Activated B cell treated with CpG ODN at 0.5 μM for 24 hours (primary cell): ENCODE measurements around the gene GLT1D1. TPM values are rescaled to one million over a fixed set of nuclear protein-coding genes. Genes with fewer than 3 reads are reported as not detected.

Source experiments
- ATAC-seq: fragments of 200-7000 bp; cut with Tn5 transposase; one replicate; pipeline ENCODE4 v1.10.0; 2021; ENCODE audit warnings: low read depth, mild to moderate bottlenecking, moderate library complexity
- CTCF ChIA-PET: fragments of 350-600 bp; sonication (Branson Sonifier 250); formaldehyde crosslinking; loops from one replicate; lab custom pipeline; 2021; ENCODE audit warnings: antibody characterized with exemption; lab: Charles Lee
- POLR2A ChIA-PET: fragments of 350-600 bp; sonication (Branson Sonifier 250); formaldehyde crosslinking; loops from one replicate; lab custom pipeline; 2021; ENCODE audit warnings: antibody characterized with exemption; lab: Charles Lee
- DNase-seq: peaks from one replicate; pipeline ENCODE4 v3.0.0; 2022
- H3K27ac Mint-ChIP-seq: one replicate; pipeline ENCODE4 v1.8.0; 2020; ENCODE audit warnings: mixed read lengths
- H3K27me3 Mint-ChIP-seq: one replicate; pipeline ENCODE4 v1.8.0; 2021; ENCODE audit warnings: mixed read lengths
- H3K36me3 Mint-ChIP-seq: one replicate; pipeline ENCODE4 v1.8.0; 2021; ENCODE audit warnings: low read depth, mixed read lengths
- H3K4me1 Mint-ChIP-seq: one replicate; pipeline ENCODE4 v1.8.0; 2021; ENCODE audit warnings: mixed read lengths
- H3K4me3 Mint-ChIP-seq: one replicate; pipeline ENCODE4 v1.8.0; 2020; ENCODE audit warnings: mild to moderate bottlenecking, mixed read lengths
- H3K9me3 Mint-ChIP-seq: one replicate; pipeline ENCODE4 v1.8.0; 2020; ENCODE audit warnings: mixed read lengths
- CTCF ChIP-seq: fragments of 200-600 bp; IDR thresholded peaks from one replicate; pipeline ENCODE4 v1.8.0; 2022; ENCODE audit warnings: antibody characterized with exemption, mild to moderate bottlenecking
- intact Hi-C: fragments of 100-400 bp; cut with micrococcal nuclease; formaldehyde crosslinking; loops from one replicate; pipeline ENCODE4 v1.15.1; 2024
- total RNA-seq: library from RNA; stranded (reverse); gene quantifications from 2 replicates; pipeline ENCODE4 v1.2.3, GENCODE V29; 2022

Gene GLT1D1
- total RNA-seq, 1 donor from 2014 or later: not detected

GRCh38 chr12:128982933-128983332 lies 129.7 kb downstream of the GLT1D1 start:
- H3K27ac Mint-ChIP-seq: no peak overlapping the region
- intact Hi-C loops: no loop called here
- H3K4me3 Mint-ChIP-seq: no peak overlapping the region
- DNase-seq (no peak), ATAC-seq (no peak)
- H3K4me1 Mint-ChIP-seq: no peaks in the 10 kb centered on the region
- no peaks in the 10 kb centered on the region for H3K36me3 Mint-ChIP-seq
- H3K27me3 Mint-ChIP-seq: peaks cover 27% of the 10 kb centered on the region
- CTCF ChIA-PET: no interaction called here
- POLR2A ChIA-PET: no interaction called here
- no peaks in the 10 kb centered on the region for H3K9me3 Mint-ChIP-seq
- no peak for TF ChIP-seq CTCF

- H3K9me3 Mint-ChIP-seq: no peaks in the 10 kb centered on the region
- CTCF ChIA-PET: no interaction called here
- POLR2A ChIA-PET: no interaction called here
- no peaks in the 10 kb centered on the region for H3K4me1 Mint-ChIP-seq
- no peak for TF ChIP-seq CTCF
- no peak overlapping the region for H3K27ac Mint-ChIP-seq
- H3K4me3 Mint-ChIP-seq: no peak overlapping the region
- H3K36me3 Mint-ChIP-seq: no peaks in the 10 kb centered on the region
- ATAC-seq (no peak), DNase-seq (no peak)
- H3K27me3 Mint-ChIP-seq: peaks cover 23% of the 10 kb centered on the region
- intact Hi-C loops: no loop called here
Measured at GRCh38 chr12:128983371-128983770, 130.1 kb downstream of the GLT1D1 start.

- no peak for DNase-seq
- no peak for TF ChIP-seq CTCF
- ATAC-seq: no peak
- intact Hi-C loops: no loop called here
- H3K9me3 Mint-ChIP-seq: peaks cover 2% of the 10 kb centered on the region
- H3K36me3 Mint-ChIP-seq: no peaks in the 10 kb centered on the region
- H3K27ac Mint-ChIP-seq: no peak overlapping the region
- H3K4me3 Mint-ChIP-seq: no peak overlapping the region
- no peaks in the 10 kb centered on the region for H3K4me1 Mint-ChIP-seq
- ChIA-PET POLR2A (no interaction called here), CTCF (no interaction called here)
- H3K27me3 Mint-ChIP-seq: peaks cover 11% of the 10 kb centered on the region
Measured at GRCh38 chr12:128986957-128987356, 133.7 kb downstream of the GLT1D1 start.

DNA sequence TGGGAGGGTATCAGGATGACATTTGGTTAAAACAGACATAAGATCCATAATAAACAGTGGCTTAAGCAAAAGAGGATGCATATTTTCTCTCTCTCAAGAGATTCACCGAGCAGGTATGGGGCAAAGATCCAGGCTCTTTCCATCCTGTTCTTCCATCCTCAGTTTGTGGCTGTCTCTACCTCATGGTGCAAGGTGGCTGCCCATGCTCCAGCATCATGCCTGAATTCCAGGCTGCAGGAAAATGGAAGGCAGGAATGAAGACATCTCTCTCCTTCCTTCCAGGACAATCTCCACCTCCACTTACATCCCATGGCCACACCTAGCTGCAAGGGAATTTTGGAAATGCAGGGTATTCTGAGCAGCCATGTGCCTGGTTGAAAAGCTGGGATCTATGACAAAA lies 136.0 kb downstream of the GLT1D1 start:
- DNase-seq (no peak), ATAC-seq (no peak)
- TF ChIP-seq CTCF: no peak
- Mint-ChIP-seq H3K36me3 (no peaks in the 10 kb centered on the region), H3K9me3 (peaks cover 2% of the 10 kb centered on the region), H3K27ac (no peak overlapping the region), H3K27me3 (peaks cover 12% of the 10 kb centered on the region), H3K4me1 (no peaks in the 10 kb centered on the region), H3K4me3 (no peak overlapping the region)
- ChIA-PET POLR2A (no interaction called here), CTCF (no interaction called here)
- intact Hi-C loops: no loop called here

GRCh38 chr12:128991716-128992115 lies 138.4 kb downstream of the GLT1D1 start:
- peaks cover 2% of the 10 kb centered on the region for H3K9me3 Mint-ChIP-seq
- H3K4me3 Mint-ChIP-seq: no peak overlapping the region
- H3K27me3 Mint-ChIP-seq: peaks cover 12% of the 10 kb centered on the region
- intact Hi-C loops: no loop called here
- ATAC-seq (no peak), DNase-seq (no peak)
- H3K36me3 Mint-ChIP-seq: no peaks in the 10 kb centered on the region
- H3K4me1 Mint-ChIP-seq: no peaks in the 10 kb centered on the region
- POLR2A ChIA-PET: no interaction called here
- no peak overlapping the region for H3K27ac Mint-ChIP-seq
- TF ChIP-seq CTCF: no peak
- CTCF ChIA-PET: no interaction called here
